Activated gamma-delta T cell treated with Interleukin-2 at 50 U/mL for 16 hours (primary cell): ENCODE measurements around the gene CFAP43.

ENCODE experiments used
- DNase-seq: peaks from one replicate; pipeline ENCODE4 v3.0.0-alpha.2; 2020

Gene CFAP43

GRCh38 chr10:104085801-104086400, 146.3 kb downstream of the CFAP43 start, which contains the start of gene COL17A1:
Gene COL17A1 (minus strand): TSS chr10:104085880. CDS start chr10:104080673, 5,207 bp downstream.
- DNase-seq, result no peak

DNA sequence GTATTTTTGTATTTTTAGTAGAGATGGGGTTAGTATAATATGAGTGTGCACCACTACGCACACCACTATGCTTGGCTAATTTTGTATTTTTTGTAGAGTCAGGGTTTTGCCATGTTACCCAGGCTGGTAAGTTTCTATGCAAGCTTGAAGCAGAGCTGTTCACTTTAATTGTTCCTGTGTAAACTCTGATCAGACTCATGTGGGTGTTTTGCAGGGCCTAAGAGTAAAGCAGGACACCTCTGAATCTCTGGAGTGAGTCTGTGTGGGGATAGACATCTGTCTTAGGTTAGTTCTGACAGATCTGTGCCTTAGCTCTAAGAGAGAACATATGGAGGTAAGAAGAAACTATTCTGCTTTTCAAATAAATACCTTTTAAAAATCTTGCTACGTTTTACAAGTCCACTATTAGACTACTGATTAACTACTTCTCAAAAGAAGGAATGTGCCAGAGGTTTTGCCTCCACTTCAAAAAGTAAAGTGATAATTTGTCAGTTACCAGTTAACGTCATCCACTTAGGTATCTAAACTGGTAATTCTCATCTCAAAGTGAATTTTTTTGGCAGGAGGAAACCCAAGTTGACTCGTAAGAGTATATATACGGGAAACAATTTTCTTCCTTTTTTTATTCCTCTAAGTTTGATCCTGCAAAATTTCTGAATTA, 147.6 kb downstream of the CFAP43 start:
- no peak for DNase-seq

DNA sequence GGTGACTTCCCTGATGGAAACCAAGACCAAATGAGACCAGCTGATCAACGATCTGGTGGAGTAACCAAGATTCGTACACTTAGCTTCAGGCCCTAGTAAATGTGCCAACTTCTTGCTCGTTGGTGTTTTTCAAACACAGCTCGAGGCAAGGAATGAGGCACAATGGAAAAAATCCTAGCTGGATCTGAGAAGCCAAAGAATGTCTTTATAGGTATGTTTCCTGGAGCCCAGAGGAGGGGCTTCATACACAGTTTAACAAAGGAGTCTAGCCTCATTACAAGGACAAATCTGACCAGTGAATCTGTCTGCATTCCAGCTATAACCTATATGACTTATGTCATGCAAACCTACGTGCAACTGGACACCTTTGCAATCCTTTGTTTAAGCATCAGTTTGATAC, 150.2 kb downstream of the CFAP43 start:
- DNase-seq, result no peak

DNA sequence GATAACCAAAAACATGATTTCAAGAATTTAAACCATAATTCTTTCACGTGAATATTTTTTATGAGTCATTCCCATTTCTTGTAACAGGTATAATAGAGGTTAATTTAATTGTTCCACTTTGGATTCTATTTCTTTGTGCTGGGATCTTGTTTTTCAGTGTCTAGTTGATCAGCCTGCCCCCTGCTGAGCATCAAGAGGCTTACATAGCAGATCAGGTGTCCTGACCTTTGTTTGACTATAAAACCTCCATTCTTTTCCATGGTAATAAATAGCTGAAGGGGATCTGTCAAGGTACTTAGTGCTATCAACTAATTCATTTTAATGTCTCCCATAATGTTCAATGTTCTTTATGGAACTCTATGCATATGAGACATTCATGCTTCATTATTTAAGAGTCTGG, 151.4 kb downstream of the CFAP43 start:
- DNase-seq, result no peak
